ENCODE results near the gene ZNRF2.

- no peak for TF ChIP-seq POLR2A (IDR thresholded peaks at IDR 0.05)
- TF ChIP-seq CTCF (IDR thresholded peaks at IDR 0.05), result no peak
Measured at GRCh38 chr7:30321089-30321881, 36.9 kb downstream of the ZNRF2 start.
